ENCODE data around the gene SLC38A5.

DNA sequence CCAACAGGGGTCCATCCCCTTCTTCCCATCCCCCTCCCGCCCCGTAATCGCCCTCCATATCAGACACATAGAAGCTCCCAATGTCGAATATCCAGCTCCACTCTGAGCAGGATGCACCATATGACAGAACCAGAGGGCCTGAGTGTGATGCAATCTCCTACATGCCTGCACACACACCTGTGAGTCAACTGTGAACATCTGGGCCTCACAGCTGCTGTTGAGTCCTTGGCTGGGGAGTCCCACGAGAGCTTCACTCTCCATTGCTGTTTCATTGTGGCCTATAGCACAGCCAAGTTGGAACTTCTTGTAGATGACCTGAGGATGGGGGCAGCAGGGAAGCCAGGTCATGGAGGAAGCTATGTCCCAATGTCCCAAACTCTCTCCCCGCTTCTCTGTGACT, 8.2 kb downstream of the SLC38A5 start:
- no peak for TF ChIP-seq POLR2A (IDR thresholded peaks at IDR 0.05)
- TF ChIP-seq, protein P1, sequence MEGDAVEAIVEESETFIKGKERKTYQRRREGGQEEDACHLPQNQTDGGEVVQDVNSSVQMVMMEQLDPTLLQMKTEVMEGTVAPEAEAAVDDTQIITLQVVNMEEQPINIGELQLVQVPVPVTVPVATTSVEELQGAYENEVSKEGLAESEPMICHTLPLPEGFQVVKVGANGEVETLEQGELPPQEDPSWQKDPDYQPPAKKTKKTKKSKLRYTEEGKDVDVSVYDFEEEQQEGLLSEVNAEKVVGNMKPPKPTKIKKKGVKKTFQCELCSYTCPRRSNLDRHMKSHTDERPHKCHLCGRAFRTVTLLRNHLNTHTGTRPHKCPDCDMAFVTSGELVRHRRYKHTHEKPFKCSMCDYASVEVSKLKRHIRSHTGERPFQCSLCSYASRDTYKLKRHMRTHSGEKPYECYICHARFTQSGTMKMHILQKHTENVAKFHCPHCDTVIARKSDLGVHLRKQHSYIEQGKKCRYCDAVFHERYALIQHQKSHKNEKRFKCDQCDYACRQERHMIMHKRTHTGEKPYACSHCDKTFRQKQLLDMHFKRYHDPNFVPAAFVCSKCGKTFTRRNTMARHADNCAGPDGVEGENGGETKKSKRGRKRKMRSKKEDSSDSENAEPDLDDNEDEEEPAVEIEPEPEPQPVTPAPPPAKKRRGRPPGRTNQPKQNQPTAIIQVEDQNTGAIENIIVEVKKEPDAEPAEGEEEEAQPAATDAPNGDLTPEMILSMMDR (IDR thresholded peaks at IDR 0.05), result no peak
- TF ChIP-seq EP300 (IDR thresholded peaks at IDR 0.05), result no peak
